Pancreas (tissue), 10 donors: ENCODE measurements around the gene DPF3. TPM values are rescaled to one million over a fixed set of nuclear protein-coding genes. Genes with fewer than 3 reads are reported as not detected.

Experiments
- ATAC-seq, 4 donors: fragments of 200-7000 bp; cut with Tn5 transposase; one replicate each; pipeline versions ENCODE4 v1.8.0 to v1.9.1; 2020; ENCODE audit warnings: mild to moderate bottlenecking in 4 of 4, moderate library complexity in 4 of 4
- DNase-seq, 6 donors: peaks; one replicate each; pipeline ENCODE4 v3.0.0-alpha.2; 2020
- FAIRE-seq: peaks from 2 replicates; lab custom pipeline; 2012; peaks lifted over from hg19 to GRCh38; lab: Jason Lieb, UNC
- H3K27ac ChIP-seq, 4 donors: fragments of 200-600 bp; sonication (generic); 1 replicate in 3 of 4; 2 replicates in 1 of 4; pipeline versions ENCODE4 v1.5.0 to v1.8.0; 2020
- H3K27me3 ChIP-seq, 4 donors: fragments of 200-600 bp; one replicate each; pipeline ENCODE4 v1.8.0; 2021
- H3K36me3 ChIP-seq, 3 donors: fragments of 200-600 bp; sonication (generic) in 1 of 3; one replicate each; pipeline versions ENCODE4 v1.5.0 to v1.8.0; 2020 to 2021
- H3K4me1 ChIP-seq, 3 donors: fragments of 200-600 bp; one replicate each; pipeline ENCODE4 v1.8.0; 2021
- H3K4me3 ChIP-seq, 4 donors: fragments of 200-600 bp; sonication (generic) in 2 of 4; one replicate each; pipeline versions ENCODE4 v1.5.0 to v1.8.0; 2020 to 2021
- H3K9me3 ChIP-seq, 4 donors: fragments of 200-600 bp; one replicate each; pipeline ENCODE4 v1.8.0; 2021
- CTCF ChIP-seq, 4 donors: fragments of 200-600 bp; sonication (generic) in 3 of 4; IDR thresholded peaks; one replicate each; pipeline versions ENCODE4 v1.5.0 to v1.8.0; 2021; ENCODE audit warnings: antibody characterized with exemption in 4 of 4
- WGBS, 2 donors: extraction: QIAGEN DNeasy Blood & Tissue Kit; methylation state at CpG; one replicate each; pipeline ENCODE4 v1.1.7; 2013; 5-methylcytosine and 5-hydroxymethylcytosine counted together
- intact Hi-C, 3 donors: fragments of 100-400 bp; cut with DNase I; formaldehyde crosslinking; loops; one replicate each; pipeline versions ENCODE4 v1.11.1 to v1.14.2; 2022
- polyA plus RNA-seq, 2 donors: library from polyadenylated mRNA; stranded (reverse); fragments of 200-250 nt; gene quantifications; one replicate each; pipeline ENCODE4 v1.2.3, GENCODE V29; 2013
- total RNA-seq, 6 donors: library from RNA; stranded (reverse); fragmentation: NEBNext Ultra II Directional in 4 of 6; extraction: Animal tissue kit (Norgen Biotek cat#: 25700) in 4 of 6; gene quantifications; one replicate each; pipeline versions ENCODE4 v1.2.1 to v1.2.4, GENCODE V29; 2021 to 2023
- donor health status: healthy with polysubstance abuse.
- donor health status: DM: no; HTN: no; CAD: no; lungs with moderate emphysema.
- donor health status: DM: no; HTN: no; CAD: no.
- donor health status: control.
- donor health status: control.
- donor health status: Bipolar disorder and iron deficiency.
- donor health status: DM: yes; HTN: yes; CAD: no.
- donor health status: DM: no; HTN: no; CAD: no.
- donor health status: DM: no; HTN: no; CAD: no.
- donor health status: DM: yes; HTN: yes; CAD: no.

The DPF3 gene
- total and polyA plus RNA-seq, 8 donors: 0.14 to 1.3 (median 0.86) TPM

DNA sequence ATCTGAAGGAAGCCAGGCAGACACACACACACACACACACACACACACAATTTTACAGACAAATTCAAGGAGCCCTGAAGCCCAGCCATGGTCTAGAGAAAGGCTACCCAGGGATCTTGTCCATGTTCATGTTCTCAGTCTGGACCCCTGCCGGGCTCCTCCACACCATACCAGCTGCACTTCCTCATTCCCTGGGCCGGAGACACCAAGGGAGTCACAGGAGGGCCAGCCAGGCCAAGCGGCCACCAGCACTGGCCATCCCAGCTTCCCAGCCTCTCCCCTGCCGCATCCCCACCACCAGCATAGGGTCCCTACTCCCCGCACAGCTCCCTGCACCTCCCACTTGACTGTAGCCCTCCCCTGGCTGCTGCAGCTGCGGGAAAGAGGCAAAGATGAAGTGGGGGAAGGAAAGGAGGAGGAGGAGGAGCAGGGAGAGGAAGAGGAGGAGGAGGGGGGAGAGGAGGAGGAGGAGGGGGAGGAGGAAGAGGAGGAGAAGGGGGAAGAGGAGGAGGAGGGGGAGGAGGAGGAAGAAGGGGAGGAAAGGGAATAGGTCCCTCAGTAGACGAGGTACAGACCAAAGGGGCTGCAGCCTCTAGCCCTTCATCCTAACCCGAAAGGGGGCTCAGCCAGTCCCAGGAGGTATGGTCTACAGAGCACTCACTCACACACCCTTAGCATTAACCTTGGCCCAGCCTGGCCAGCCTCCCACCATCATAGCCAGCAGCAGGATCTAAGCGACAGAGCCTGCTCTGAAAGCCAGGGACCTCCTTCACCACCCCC, 293.2 kb downstream of the DPF3 start:
- ATAC-seq (peak in 1 of 4 donors; percentile 23), FAIRE-seq (no peak), DNase-seq (no peak)
- WGBS, 2 donors: 69 to 74% methylated on average over 8 to 9 of the region's 9 CpGs
- no peaks in the 10 kb centered on the region for H3K4me1 ChIP-seq
- H3K9me3 ChIP-seq: no peaks in the 10 kb centered on the region
- no peak for TF ChIP-seq CTCF (IDR thresholded peaks at IDR 0.05)
- intact Hi-C loops: no loop called here
- H3K27ac ChIP-seq: no peak overlapping the region
- no peaks in the 10 kb centered on the region for H3K36me3 ChIP-seq
- H3K27me3 ChIP-seq: no peaks in the 10 kb centered on the region
- H3K4me3 ChIP-seq: no peak overlapping the region

- no peak for TF ChIP-seq CTCF (IDR thresholded peaks at IDR 0.05)
- DNase-seq: no peak
- Histone ChIP-seq H3K27me3 (no peaks in the 10 kb centered on the region), H3K27ac (no peak overlapping the region), H3K9me3 (no peaks in the 10 kb centered on the region), H3K36me3 (no peaks in the 10 kb centered on the region), H3K4me1 (no peaks in the 10 kb centered on the region), H3K4me3 (no peak overlapping the region)
- intact Hi-C loops: no loop called here
- FAIRE-seq: no peak
- no peak for ATAC-seq
- whole genome bisulfite sequencing, 2 donors: 79 to 80% methylated on average over 16 of the region's 16 CpGs
Observed at GRCh38 chr14:72599579-72600470, 294.1 kb downstream of the DPF3 start.

GRCh38 chr14:72598306-72598705, 295.6 kb downstream of the DPF3 start:
- intact Hi-C loops: no loop called here
- H3K36me3 ChIP-seq: no peaks in the 10 kb centered on the region
- WGBS, 2 donors: 88 to 89% methylated on average over 5 of the region's 5 CpGs
- FAIRE-seq (no peak), ATAC-seq (no peak), DNase-seq (no peak)
- no peaks in the 10 kb centered on the region for H3K4me1 ChIP-seq
- H3K27me3 ChIP-seq: no peaks in the 10 kb centered on the region
- no peaks in the 10 kb centered on the region for H3K9me3 ChIP-seq
- TF ChIP-seq CTCF (IDR thresholded peaks at IDR 0.05): no peak
- H3K4me3 ChIP-seq: no peak overlapping the region
- no peak overlapping the region for H3K27ac ChIP-seq

GRCh38 chr14:72597252-72598233, 296.4 kb downstream of the DPF3 start:
- ATAC-seq: no peak
- no peak for DNase-seq
- Histone ChIP-seq H3K4me3 (no peak overlapping the region), H3K4me1 (no peaks in the 10 kb centered on the region), H3K9me3 (no peaks in the 10 kb centered on the region), H3K27me3 (no peaks in the 10 kb centered on the region), H3K36me3 (no peaks in the 10 kb centered on the region), H3K27ac (no peak overlapping the region)
- WGBS, 2 donors: 48 to 62% methylated on average over 16 of the region's 16 CpGs
- intact Hi-C loops: no loop called here
- no peak for FAIRE-seq
- TF ChIP-seq CTCF (IDR thresholded peaks at IDR 0.05): no peak
